ENCODE data around the gene KANTR. TPM values are rescaled to one million over a fixed set of nuclear protein-coding genes. Genes with fewer than 3 reads are reported as not detected.

The KANTR gene
- total and polyA plus RNA-seq, 2 donors (not counting 3 experiments of a cell fraction or from before 2014, with no cell fraction given) = 3.1 to 9.8 TPM

GRCh38 chrX:53078943-53079342, 15.0 kb upstream of the KANTR start:
- Histone ChIP-seq H3K27me3 (ENCODE audit: control insufficient read depth in 2 of 2, insufficient read depth in 2 of 2, low read length in 2 of 2) (no peaks in the 10 kb centered on the region), H3K4me3 (replicated peaks in 1 of 3; ENCODE audit: insufficient read depth in 1 of 3, low read depth in 1 of 3, low read length in 3 of 3) (no peak overlapping the region), H3K4me2 (ENCODE audit: insufficient read depth, low read length) (no peak overlapping the region), H2AFZ (ENCODE audit: low read depth, low read length) (no peak overlapping the region), H3K79me2 (ENCODE audit: control insufficient read depth, insufficient read depth, low read length) (peaks cover 10% of the 10 kb centered on the region), H3K9ac (replicated peaks; ENCODE audit: extremely low read depth, insufficient read depth, low read length) (no peak overlapping the region), H3K9me1 (replicated peaks; ENCODE audit: control insufficient read depth, extremely low read depth, insufficient read depth, low read length) (no peaks in the 10 kb centered on the region), H3K27ac (ENCODE audit: insufficient read depth, low read depth, low read length) (no peak overlapping the region), H4K20me1 (replicated peaks; ENCODE audit: control insufficient read depth, extremely low read depth, insufficient read depth, low read length) (no peaks in the 10 kb centered on the region), H3K9me3 (replicated peaks; ENCODE audit: control insufficient read depth, insufficient read depth, low read length) (no peaks in the 10 kb centered on the region), H3K36me3 (ENCODE audit: control insufficient read depth in 2 of 2, extremely low read depth in 1 of 2, insufficient read depth in 2 of 2, low read length in 2 of 2) (peaks cover 0 to 3% of the 10 kb centered on the region in 2 experiments), H3K4me1 (ENCODE audit: control insufficient read depth, extremely low read depth, insufficient read depth, low read length) (peaks cover 5% of the 10 kb centered on the region)
- intact Hi-C loops (cut with micrococcal nuclease) (no loop called here), dilution Hi-C loops (cut with MboI; ENCODE audit: extremely low pct_ligation_motif_present, low sequenced_read_pairs) (no loop called here)
- FAIRE-seq = no peak
- BruUV-seq (replicated peaks) = no TSS peak
- no peak for DNase-seq (ENCODE audit: low read depth, low spot score)
- CTCF ChIA-PET = no interaction called here
- TF ChIP-seq POLR2AphosphoS5 (IDR thresholded peaks at IDR 0.05; ENCODE audit: insufficient read depth, low read depth, low read length) (no peak), CTCF (IDR thresholded peaks at IDR 0.05; ENCODE audit: extremely low read depth in 1 of 2, insufficient read depth in 1 of 2, low read depth in 1 of 2, low read length in 2 of 2) (no peak), GATA2 (IDR thresholded peaks at IDR 0.05; ENCODE audit: insufficient read depth, insufficient read length, low read depth, low read length) (no peak), POLR2A (IDR thresholded peaks at IDR 0.05; ENCODE audit: low read depth, low read length) (no peak), MYC (IDR thresholded peaks at IDR 0.05; ENCODE audit: low read depth, low read length) (no peak), EZH2 (IDR thresholded peaks at IDR 0.05; ENCODE audit: borderline replicate concordance, low read depth, low read length, severe bottlenecking) (no peak), FOS (IDR thresholded peaks at IDR 0.05; ENCODE audit: borderline replicate concordance, insufficient read depth, low read length) (no peak), JUN (IDR thresholded peaks at IDR 0.05; ENCODE audit: borderline replicate concordance, insufficient read depth, insufficient read length, low read depth) (no peak)
- POLR2A ChIA-PET = no interaction called here
